ENCODE measurements around the gene SMC6.
A peak's percentile ranks its signal among the peaks of the same experiment; 100 is the strongest.

The SMC6 gene

GRCh38 chr2:17765398-17765797 is 11.8 kb upstream of the SMC6 start:
- no peak for DNase-seq (ENCODE audit: low spot score)

GRCh38 chr2:17763641-17764333 is 10.2 kb upstream of the SMC6 start:
- DNase-seq (ENCODE audit: low spot score), result no peak

DNA sequence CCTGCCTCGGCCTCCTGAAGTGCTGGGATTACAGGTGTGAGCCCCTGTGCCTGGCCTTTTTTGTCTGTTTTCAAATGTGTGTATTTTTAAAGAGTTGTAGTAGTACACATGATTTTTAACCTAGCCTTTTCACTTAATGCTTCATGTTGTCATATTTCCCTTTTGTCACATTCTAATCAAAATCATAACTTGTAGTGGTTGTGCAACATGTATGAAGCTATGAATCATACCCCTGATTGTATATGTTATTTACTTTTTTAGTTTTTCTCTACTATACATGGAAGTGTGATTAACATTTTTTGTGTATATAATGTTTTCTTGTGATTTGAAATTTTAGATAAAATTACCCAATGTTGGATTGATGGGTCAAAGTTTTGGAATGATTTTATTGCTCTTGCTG is 8.8 kb upstream of the SMC6 start:
- DNase-seq (ENCODE audit: low spot score), result no peak

GRCh38 chr2:17759805-17760204 is 6.2 kb upstream of the SMC6 start:
- no peak for DNase-seq (ENCODE audit: low spot score)

DNA sequence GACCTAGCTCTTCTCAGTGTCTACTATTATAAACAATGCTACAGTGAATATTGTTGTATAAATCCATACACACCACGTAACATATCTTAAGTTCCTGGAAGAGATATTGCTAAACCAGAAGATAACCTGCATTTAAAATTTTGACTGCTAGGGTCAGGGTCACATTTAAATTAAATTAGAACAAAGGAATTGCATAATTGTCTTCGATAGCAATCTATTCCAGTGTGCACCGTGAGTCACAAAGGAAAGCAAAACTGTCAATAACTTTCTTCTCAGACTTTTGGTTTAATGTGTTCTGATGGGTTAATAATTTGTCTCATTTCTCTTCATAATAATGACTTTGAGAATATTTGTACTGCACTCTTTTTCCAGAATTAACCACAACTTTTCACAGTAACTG is 4.5 kb upstream of the SMC6 start:
- no peak for DNase-seq (ENCODE audit: low spot score)

DNA sequence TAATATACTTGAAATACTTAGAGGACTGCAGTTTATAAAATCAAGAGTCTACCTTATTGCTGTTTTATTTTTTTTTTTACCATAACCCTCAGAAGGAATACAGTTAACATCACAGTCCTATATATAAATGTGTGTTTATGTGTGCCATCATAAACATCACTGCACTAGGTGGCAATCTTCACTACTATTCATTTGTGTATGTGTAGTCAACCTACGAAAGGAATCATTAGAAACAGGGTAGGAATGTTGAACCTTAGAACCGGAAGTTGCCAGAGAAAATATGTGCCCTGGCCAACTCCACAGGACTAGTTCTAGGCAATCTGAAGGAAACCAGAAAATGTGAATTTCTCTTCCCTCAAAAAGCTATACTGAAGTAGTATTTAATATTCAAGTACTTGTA is 3.7 kb upstream of the SMC6 start:
- DNase-seq (ENCODE audit: low spot score), result no peak

- DNase-seq (ENCODE audit: low spot score), result no peak
These were observed 3.1 kb upstream of the SMC6 start for GRCh38 chr2:17756668-17757067.

GRCh38 chr2:17754773-17755425 is 1.3 kb upstream of the SMC6 start:
- DNase-seq (ENCODE audit: low spot score), result no peak

DNA sequence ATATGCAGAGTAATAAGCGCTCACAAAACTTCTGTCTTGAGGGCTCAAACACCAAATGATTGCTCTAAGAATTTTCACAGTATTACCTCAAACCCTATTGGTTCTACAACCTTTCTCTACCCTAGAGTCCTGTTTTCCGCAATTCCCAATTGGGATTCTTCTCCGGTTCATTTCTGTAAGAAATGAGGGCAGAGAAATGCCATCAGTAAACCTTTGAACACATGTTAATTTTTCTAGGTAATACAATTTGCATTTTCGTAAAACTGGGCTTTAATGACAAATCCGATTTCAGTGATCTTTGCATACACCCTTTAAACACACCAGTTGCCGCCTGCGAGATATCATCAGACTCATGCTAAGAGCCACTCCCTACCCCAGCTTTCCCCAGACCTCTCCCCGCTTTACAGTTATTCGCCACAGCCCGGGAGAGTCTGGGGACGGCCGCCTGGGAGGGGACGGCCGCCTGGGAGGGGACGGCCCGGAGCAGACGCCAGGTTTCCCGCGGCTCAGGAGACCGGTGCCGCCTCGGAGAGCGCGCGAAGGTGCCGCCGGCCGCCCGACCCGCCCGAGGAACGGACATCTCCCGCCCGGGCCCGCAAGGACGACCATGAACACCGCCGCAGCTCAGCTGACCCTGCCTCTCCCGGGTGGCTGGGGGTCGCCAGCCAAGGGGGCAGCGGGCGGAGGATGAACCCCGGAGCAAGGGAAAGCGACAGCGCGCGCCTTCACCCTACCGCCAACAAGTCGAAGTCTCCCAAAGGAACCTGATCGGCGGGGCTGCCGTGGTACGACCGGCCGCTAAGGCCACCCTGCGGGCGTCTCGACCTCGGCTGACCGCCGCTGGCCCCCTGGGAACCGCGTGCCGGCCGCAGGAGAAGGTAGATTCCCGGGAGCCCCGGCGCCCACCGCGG is 463 bp downstream of the SMC6 start:
- DNase-seq (ENCODE audit: low spot score), result peak; percentile 29

GRCh38 chr2:17752246-17752645 is 1.4 kb downstream of the SMC6 start:
- DNase-seq (ENCODE audit: low spot score), result no peak

DNA sequence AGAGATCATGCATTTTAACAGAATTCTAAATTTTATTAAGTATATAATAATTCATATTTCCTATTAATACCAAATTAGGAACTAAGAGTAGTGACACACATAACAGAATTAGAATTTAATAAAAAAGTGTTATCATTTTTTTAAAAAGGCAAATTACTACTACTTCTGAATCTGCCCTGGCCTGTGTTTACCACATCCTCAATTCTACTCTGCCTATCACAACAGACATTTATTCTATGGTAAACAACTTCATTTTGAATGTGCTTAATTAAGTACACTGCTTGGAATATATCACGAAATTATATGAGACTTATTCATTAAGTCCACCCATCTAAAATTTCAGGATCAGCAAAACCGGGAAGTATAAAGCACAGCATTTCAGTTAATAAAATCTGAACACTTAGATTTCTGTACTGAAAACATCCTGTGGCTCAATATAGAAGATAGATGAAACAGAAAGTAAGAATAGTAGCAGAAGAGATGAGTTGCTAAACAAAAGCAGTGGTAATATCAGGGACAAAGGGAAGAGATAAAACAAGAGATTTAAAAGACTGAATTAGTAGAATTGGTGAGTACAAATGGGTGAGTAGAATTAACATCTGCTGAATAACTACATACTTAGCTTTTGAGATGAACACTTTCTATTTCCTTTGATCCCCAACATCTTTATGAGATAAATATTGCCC is 3.7 kb downstream of the SMC6 start:
- DNase-seq (ENCODE audit: low spot score), result no peak

DNA sequence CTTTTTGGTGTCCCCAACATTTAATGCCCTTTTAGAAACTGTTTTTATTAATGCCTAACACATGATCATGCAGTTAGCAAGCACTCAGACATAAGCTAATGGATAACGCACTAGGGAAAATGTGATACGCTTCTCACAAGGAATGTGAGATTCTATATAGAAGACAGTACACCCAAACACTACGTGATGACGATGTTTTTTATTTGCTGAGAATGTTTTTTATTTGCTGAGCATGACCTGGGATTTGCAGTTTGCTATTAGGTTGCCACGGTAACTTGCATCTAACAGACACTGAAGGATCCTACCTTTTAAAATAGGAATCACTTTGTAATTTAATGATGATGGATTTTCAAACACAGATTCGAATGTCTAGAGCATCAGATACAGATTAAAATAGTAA is 4.9 kb downstream of the SMC6 start:
- no peak for DNase-seq (ENCODE audit: low spot score)

DNA sequence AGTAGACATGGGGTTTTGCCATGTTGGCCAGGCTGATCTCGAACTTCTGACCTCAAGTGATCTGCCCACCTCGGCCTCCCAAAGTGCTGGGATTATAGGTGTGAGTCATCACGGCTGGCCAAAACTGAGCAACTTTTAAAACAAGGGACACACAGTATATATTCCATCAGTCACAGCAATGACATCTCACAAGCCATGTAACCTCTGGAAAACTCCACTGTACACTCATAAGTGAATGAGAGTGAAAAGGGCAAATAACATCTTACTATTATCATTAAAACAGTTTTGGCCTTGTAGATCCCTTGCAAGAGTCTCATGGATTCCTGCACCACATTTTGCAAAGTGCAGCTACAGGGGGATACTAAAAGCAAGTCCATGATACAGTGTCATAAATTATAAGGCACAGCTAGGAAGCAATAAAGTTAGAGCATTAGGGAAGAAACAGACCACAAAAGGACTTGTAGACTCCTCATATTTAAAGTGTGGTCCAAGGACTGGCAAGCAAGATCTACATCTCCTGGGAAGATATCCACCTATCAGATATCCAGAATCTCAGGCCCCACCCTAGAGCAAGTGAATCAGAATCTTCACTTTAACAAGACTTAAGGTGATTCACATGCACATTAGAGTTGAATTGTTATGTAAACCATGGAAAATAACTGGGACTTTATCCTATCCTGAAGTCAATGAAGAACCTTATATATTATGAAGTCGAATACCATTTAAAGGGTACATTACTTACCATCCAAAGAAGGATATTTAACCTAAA is 5.7 kb downstream of the SMC6 start:
- no peak for DNase-seq (ENCODE audit: low spot score)

DNA sequence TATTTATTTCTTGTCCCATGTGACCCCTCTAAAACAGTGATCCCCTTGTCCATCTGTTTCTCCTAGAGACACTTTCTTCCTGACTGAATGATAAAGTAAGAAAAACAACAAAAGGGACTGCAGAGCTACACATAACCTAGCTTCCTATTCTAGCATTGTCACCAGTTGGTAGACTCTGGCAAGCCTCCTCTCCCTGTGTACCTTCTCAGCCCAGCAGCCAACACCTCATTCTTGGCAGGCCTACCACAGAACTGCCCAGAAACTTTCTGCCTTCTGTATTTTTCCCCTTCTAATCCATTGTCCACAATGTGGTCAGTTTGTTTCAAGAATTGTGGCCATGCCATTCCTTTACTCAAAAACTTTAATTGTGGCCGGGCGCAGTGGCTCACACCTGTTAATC is 13.4 kb downstream of the SMC6 start:
- DNase-seq (ENCODE audit: low spot score), result no peak

- DNase-seq (ENCODE audit: low spot score), result no peak
These were observed 16.6 kb downstream of the SMC6 start for GRCh38 chr2:17736989-17737388.

DNA sequence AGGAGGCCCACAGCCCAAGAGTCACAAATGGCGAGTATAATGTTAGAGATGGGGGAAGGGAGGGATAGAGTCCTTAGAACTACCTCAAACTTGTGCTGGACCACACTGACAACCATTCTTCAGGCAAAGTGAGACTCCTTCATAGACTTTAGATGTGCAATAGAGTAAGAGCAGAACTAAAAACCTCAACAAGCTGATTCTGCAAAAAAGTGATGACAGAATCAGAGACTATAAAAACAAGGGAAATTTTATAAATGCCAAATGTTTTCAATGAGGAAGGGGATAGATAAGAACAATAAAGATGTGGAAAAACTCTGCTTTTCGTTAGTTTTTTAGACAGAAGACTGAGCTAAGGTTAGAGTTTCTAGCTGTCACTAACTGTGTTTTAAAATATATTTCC is 17.7 kb downstream of the SMC6 start:
- DNase-seq (ENCODE audit: low spot score), result no peak

- DNase-seq (ENCODE audit: low spot score), result no peak
These were observed 20.0 kb downstream of the SMC6 start for GRCh38 chr2:17733599-17733998.

DNA sequence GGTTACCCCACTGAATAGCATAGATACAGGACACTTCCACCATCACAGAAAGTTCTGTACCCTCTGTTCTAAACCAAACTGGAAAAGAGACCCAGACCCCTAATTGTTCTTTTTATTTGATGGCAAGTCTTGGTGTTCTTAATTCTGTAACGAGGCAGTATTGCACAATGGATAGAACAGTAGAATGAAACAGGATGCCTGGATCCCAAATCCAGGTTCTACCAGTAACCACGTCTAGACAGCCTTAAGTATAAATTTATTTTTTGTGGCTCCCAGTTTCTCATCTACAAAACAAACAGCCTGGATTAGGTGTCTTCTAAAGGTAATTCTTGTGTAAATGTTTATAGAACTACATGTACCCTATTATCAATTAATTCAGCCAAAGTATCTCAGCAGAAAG is 23.7 kb downstream of the SMC6 start:
- no peak for DNase-seq (ENCODE audit: low spot score)

GRCh38 chr2:17728210-17728609 is 25.4 kb downstream of the SMC6 start:
- DNase-seq (ENCODE audit: low spot score), result no peak

DNA sequence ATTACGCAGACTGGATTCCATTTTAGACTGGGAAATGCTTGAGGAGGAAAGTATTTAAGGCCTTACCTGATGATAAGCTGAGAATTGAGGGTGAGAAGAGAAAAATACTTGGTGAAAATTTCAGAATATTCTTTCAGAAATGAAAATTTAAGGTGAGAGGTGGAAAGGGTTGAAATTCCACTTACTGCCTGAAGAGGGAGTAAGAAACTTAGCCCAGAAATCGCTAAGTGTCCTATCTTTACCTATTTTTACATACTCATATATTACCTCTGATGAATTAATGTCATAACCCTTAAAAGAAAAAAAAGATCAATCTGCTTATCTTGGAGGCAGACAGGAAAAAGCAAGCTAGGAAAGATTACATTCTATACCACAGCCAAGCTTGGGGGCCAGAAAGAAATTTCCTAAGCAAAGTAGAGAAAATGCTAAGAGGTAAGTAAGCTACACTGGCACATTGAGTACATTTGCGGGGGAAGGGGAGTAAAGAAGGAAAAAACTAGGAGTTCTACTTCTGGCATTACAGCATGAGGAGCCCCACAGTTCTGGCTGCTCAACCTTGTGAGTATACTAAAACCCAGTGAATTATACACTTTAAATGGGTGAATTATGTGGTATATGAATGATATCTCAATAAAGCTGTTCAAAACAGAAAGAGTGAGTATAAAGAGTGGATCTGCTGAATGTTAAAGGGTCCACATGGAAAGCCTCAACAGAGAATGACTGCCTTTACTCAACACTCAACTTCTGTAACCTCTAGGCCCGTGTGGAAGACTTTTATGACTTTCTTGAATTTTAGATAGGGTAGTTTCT is 33.8 kb downstream of the SMC6 start:
- no peak for DNase-seq (ENCODE audit: low spot score)

- DNase-seq (ENCODE audit: low spot score), result no peak
These were observed 34.9 kb downstream of the SMC6 start for GRCh38 chr2:17718689-17719088.

All from activated CD4-positive, alpha-beta T cell treated with anti-CD3 and anti-CD28 coated beads, Interleukin-2, Interleukin-4, amounts not matched to agents 100 ng/mL and 50 ng/mL, durations not matched to agents 16 hours and 8 hours (primary cell).